Stimulated activated CD4-positive, alpha-beta T cell treated with anti-CD3 and anti-CD28 coated beads, TNF-alpha, amount 100 ng/mL, for 4 hours (primary cell): ENCODE measurements around the gene TBC1D22A.

ENCODE experiments used
- DNase-seq, 3 experiments: peaks; one replicate each; pipeline ENCODE4 v3.0.0-alpha.2; 2020; ENCODE audit warnings: low read depth in 3 of 3

Gene TBC1D22A

GRCh38 chr22:46884365-46884764 is 121.9 kb downstream of the TBC1D22A start:
- no peak for DNase-seq

GRCh38 chr22:46887978-46888377 is 125.5 kb downstream of the TBC1D22A start:
- DNase-seq = no peak

GRCh38 chr22:46890819-46891218 is 128.4 kb downstream of the TBC1D22A start:
- no peak for DNase-seq

GRCh38 chr22:46891382-46891951 is 129.0 kb downstream of the TBC1D22A start:
- DNase-seq = no peak

GRCh38 chr22:46892866-46893265 is 130.4 kb downstream of the TBC1D22A start:
- DNase-seq = no peak

- no peak for DNase-seq
These were observed 131.0 kb downstream of the TBC1D22A start for GRCh38 chr22:46893281-46894020.

- DNase-seq = no peak
These were observed 131.7 kb downstream of the TBC1D22A start for GRCh38 chr22:46894081-46894671.

- DNase-seq = no peak
These were observed 132.6 kb downstream of the TBC1D22A start for GRCh38 chr22:46894851-46895640.

- DNase-seq = no peak
These were observed 133.3 kb downstream of the TBC1D22A start for GRCh38 chr22:46895753-46896152.

GRCh38 chr22:46896166-46896565 is 133.7 kb downstream of the TBC1D22A start:
- DNase-seq = no peak

GRCh38 chr22:46896568-46897245 is 134.3 kb downstream of the TBC1D22A start:
- DNase-seq = no peak

GRCh38 chr22:46897246-46897623 is 134.8 kb downstream of the TBC1D22A start:
- no peak for DNase-seq

- DNase-seq = no peak
These were observed 138.1 kb downstream of the TBC1D22A start for GRCh38 chr22:46900549-46900948.

- no peak for DNase-seq
These were observed 140.0 kb downstream of the TBC1D22A start for GRCh38 chr22:46902436-46902835.

- no peak for DNase-seq
These were observed 140.8 kb downstream of the TBC1D22A start for GRCh38 chr22:46902998-46903916.

GRCh38 chr22:46905415-46905814 is 143.0 kb downstream of the TBC1D22A start:
- no peak for DNase-seq

GRCh38 chr22:46905834-46906233 is 143.4 kb downstream of the TBC1D22A start:
- DNase-seq = no peak

GRCh38 chr22:46906326-46907045 is 144.0 kb downstream of the TBC1D22A start:
- no peak for DNase-seq

- no peak for DNase-seq
These were observed 145.1 kb downstream of the TBC1D22A start for GRCh38 chr22:46907241-46908215.
